Measurements from ENCODE around the gene LRMDA. TPM values are rescaled to one million over a fixed set of nuclear protein-coding genes. Genes with fewer than 3 reads are reported as not detected.

The LRMDA gene
- polyA plus RNA-seq, 3 donors: 39.8 to 59.6 (median 56.4) TPM

DNA sequence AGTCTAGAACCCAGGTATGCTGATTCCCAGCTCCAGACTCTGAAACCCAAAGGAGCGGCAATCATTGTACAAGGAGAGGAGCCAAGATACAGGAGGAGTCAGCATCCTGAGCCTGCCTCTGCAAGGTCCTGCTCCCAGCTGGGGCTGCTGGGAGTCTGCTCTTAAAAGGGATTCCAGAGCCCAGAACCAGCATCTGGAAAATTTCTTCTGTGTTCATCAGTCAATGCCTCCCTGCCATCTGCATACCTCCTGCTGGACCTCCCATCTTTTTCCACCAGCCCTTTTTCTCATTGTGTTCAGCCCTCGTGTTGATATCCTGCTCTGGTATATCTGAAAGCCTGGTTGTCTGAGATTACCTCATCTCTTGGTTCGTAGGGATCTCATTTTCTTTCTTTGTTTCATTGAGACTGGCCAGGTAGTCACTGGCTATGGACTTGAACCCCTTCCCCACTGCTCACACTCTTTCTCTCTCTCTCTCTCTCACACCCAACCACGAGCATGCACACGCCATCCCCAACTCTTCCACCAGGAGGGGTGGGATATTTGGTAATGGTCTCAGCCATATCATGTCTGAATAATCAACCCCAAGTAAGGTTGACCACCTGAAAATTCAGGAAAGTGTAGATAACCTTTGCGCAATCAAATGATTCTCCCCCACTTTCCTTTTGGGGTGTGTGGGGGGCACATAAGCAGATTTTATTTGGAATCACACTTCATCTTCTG lies 608.8 kb downstream of the LRMDA start:
- Histone ChIP-seq H3K27me3 (ENCODE audit: control insufficient read depth in 2 of 2, insufficient read depth in 2 of 2, low read length in 2 of 2) (no peaks in the 10 kb centered on the region), H3K4me1 (ENCODE audit: control insufficient read depth in 1 of 2, insufficient read depth in 2 of 2, low read length in 2 of 2) (no peaks in the 10 kb centered on the region), H3K9ac (ENCODE audit: insufficient read depth, low read length, poor library complexity, severe bottlenecking) (no peak overlapping the region), H3K4me2 (replicated peaks; ENCODE audit: extremely low read depth, low read length, poor library complexity, severe bottlenecking) (no peak overlapping the region), H3K4me3 (replicated peaks in 1 of 3; ENCODE audit: low read depth in 2 of 3, low read length in 3 of 3) (no peak overlapping the region), H2AFZ (ENCODE audit: insufficient read depth, low read depth, low read length, poor library complexity, severe bottlenecking) (no peak overlapping the region), H3K27ac (ENCODE audit: low read depth in 1 of 2, low read length in 2 of 2) (no peak overlapping the region), H3K79me2 (ENCODE audit: insufficient read depth, low read length) (no peaks in the 10 kb centered on the region), H3K36me3 (replicated peaks in 1 of 2; ENCODE audit: control insufficient read depth in 1 of 2, insufficient read depth in 2 of 2, low read length in 2 of 2) (peaks cover 7 to 44% of the 10 kb centered on the region in 2 donors), H4K20me1 (ENCODE audit: insufficient read depth, low read length) (no peaks in the 10 kb centered on the region), H3K9me3 (replicated peaks in 1 of 2; ENCODE audit: control insufficient read depth in 1 of 2, insufficient read depth in 1 of 2, low read length in 2 of 2) (peaks cover 4 to 7% of the 10 kb centered on the region in 2 donors)
- TF ChIP-seq, protein P1, sequence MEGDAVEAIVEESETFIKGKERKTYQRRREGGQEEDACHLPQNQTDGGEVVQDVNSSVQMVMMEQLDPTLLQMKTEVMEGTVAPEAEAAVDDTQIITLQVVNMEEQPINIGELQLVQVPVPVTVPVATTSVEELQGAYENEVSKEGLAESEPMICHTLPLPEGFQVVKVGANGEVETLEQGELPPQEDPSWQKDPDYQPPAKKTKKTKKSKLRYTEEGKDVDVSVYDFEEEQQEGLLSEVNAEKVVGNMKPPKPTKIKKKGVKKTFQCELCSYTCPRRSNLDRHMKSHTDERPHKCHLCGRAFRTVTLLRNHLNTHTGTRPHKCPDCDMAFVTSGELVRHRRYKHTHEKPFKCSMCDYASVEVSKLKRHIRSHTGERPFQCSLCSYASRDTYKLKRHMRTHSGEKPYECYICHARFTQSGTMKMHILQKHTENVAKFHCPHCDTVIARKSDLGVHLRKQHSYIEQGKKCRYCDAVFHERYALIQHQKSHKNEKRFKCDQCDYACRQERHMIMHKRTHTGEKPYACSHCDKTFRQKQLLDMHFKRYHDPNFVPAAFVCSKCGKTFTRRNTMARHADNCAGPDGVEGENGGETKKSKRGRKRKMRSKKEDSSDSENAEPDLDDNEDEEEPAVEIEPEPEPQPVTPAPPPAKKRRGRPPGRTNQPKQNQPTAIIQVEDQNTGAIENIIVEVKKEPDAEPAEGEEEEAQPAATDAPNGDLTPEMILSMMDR (IDR thresholded peaks at IDR 0.05): no peak
- WGBS (ENCODE audit: insufficient coverage): 100% methylated on average over 3 of the region's 6 CpGs
- intact Hi-C loops (cut with micrococcal nuclease): no loop called here
- no peaks in the 10 kb centered on the region for H3K27me3 Mint-ChIP-seq (ENCODE audit: low read depth in 3 of 3)
- H3K4me3 Mint-ChIP-seq: no peak overlapping the region
- peaks cover 21 to 22% of the 10 kb centered on the region in 2 donors for H3K36me3 Mint-ChIP-seq
- peaks cover 0 to 12% (median 6%) of the 10 kb centered on the region in 7 donors for H3K9me3 Mint-ChIP-seq
- no peak for DNase-seq
- H3K4me1 Mint-ChIP-seq: peaks cover 11% of the 10 kb centered on the region
- H3K27ac Mint-ChIP-seq: peak overlapping the region in 2 of 7 donors; percentile 10 to 79

DNA sequence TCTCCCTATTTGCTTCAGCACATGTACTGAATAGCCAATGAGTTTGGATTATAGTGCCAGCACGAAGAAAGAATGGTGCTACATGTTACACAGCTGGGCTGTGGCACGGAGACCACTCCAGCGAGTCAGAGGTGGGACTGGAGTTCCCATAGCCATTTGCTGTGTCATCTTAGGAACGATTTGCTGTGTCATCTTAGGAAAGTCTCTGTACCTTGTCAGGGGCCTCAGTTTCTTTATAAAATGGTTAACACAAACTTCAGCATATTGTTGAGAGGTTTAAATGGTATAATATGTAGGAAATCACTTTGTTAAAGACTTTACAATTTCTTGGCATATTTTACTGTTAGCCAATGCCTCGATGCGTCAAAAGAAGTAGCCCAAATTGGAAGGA lies 609.4 kb downstream of the LRMDA start:
- Histone ChIP-seq H3K9me3 (replicated peaks in 1 of 2; ENCODE audit: control insufficient read depth in 1 of 2, insufficient read depth in 1 of 2, low read length in 2 of 2) (peaks cover 4 to 7% of the 10 kb centered on the region in 2 donors), H4K20me1 (ENCODE audit: insufficient read depth, low read length) (no peaks in the 10 kb centered on the region), H3K27ac (ENCODE audit: low read depth in 1 of 2, low read length in 2 of 2) (no peak overlapping the region), H3K36me3 (replicated peaks in 1 of 2; ENCODE audit: control insufficient read depth in 1 of 2, insufficient read depth in 2 of 2, low read length in 2 of 2) (peaks cover 7 to 44% of the 10 kb centered on the region in 2 donors), H3K79me2 (ENCODE audit: insufficient read depth, low read length) (no peaks in the 10 kb centered on the region), H3K9ac (ENCODE audit: insufficient read depth, low read length, poor library complexity, severe bottlenecking) (no peak overlapping the region), H3K4me1 (ENCODE audit: control insufficient read depth in 1 of 2, insufficient read depth in 2 of 2, low read length in 2 of 2) (no peaks in the 10 kb centered on the region), H3K4me3 (replicated peaks in 1 of 3; ENCODE audit: low read depth in 2 of 3, low read length in 3 of 3) (no peak overlapping the region), H2AFZ (ENCODE audit: insufficient read depth, low read depth, low read length, poor library complexity, severe bottlenecking) (no peak overlapping the region), H3K4me2 (replicated peaks; ENCODE audit: extremely low read depth, low read length, poor library complexity, severe bottlenecking) (no peak overlapping the region), H3K27me3 (ENCODE audit: control insufficient read depth in 2 of 2, insufficient read depth in 2 of 2, low read length in 2 of 2) (no peaks in the 10 kb centered on the region)
- no peak overlapping the region for H3K4me3 Mint-ChIP-seq
- H3K36me3 Mint-ChIP-seq: peaks cover 21 to 22% of the 10 kb centered on the region in 2 donors
- H3K27ac Mint-ChIP-seq: no peak overlapping the region
- DNase-seq: no peak
- H3K4me1 Mint-ChIP-seq: peaks cover 11% of the 10 kb centered on the region
- peaks cover 0 to 12% (median 6%) of the 10 kb centered on the region in 7 donors for H3K9me3 Mint-ChIP-seq
- 93% methylated on average over 6 of the region's 6 CpGs for WGBS (ENCODE audit: insufficient coverage)
- H3K27me3 Mint-ChIP-seq (ENCODE audit: low read depth in 3 of 3): no peaks in the 10 kb centered on the region
- TF ChIP-seq, protein P1 (IDR thresholded peaks at IDR 0.05): no peak
- intact Hi-C loops (cut with micrococcal nuclease): no loop called here

All from CD14-positive monocyte (primary cell).